Endothelial cell of umbilical vein (primary cell): ENCODE results near the gene NUDCD3. TPM values are rescaled to one million over a fixed set of nuclear protein-coding genes. Genes with fewer than 3 reads are reported as not detected.

ENCODE experiments used
- BruUV-seq: library from RNA; stranded (reverse); fragments of 400-500 nt; replicated peaks from 2 replicates; lab custom pipeline; 2021; lab: Mats Ljungman, UMichigan
- CTCF ChIA-PET: fragments of 300-600, 350-600 bp; sonication (Branson Sonifier 250); formaldehyde crosslinking; loops from one replicate; lab custom pipeline; 2021; ENCODE audit warnings: antibody characterized with exemption, inconsistent platforms; lab: Charles Lee
- POLR2A ChIA-PET: fragments of 300-600, 350-600 bp; sonication (Branson Sonifier 250); formaldehyde crosslinking; loops from one replicate; lab custom pipeline; 2021; ENCODE audit warnings: antibody characterized with exemption, inconsistent platforms; lab: Charles Lee
- DNase-seq: peaks from one replicate; pipeline ENCODE4 v3.0.0-alpha.2; 2011; ENCODE audit warnings: low read depth, low spot score
- FAIRE-seq: peaks from 2 replicates; lab custom pipeline; 2011; peaks lifted over from hg19 to GRCh38; lab: Jason Lieb, UNC
- H2AFZ ChIP-seq: 2 replicates; pipeline ENCODE4 v1.6.0; 2012; ENCODE audit warnings: low read depth, low read length, control low read depth, inconsistent platforms
- H3K27ac ChIP-seq: 2 replicates; pipeline ENCODE4 v1.5.1; 2011; ENCODE audit warnings: low read depth, mild to moderate bottlenecking, control low read depth, low read length, moderate library complexity; ENCODE audit not compliant: insufficient read depth
- H3K27me3 ChIP-seq, 2 experiments: 2 replicates each; pipeline versions ENCODE4 v1.6.0 to v1.6.1; 2011; ENCODE audit warnings: low read length in 2 of 2, mixed read lengths in 1 of 2; ENCODE audit not compliant: control insufficient read depth in 2 of 2, insufficient read depth in 2 of 2
- H3K36me3 ChIP-seq, 2 experiments: 2 replicates in 1 of 2; 3 replicates in 1 of 2; pipeline ENCODE4 v1.5.1; 2011; ENCODE audit warnings: low read length in 2 of 2, mild to moderate bottlenecking in 1 of 2, moderate library complexity in 1 of 2; ENCODE audit not compliant: control insufficient read depth in 2 of 2, insufficient read depth in 2 of 2; ENCODE audit errors: extremely low read depth in 1 of 2
- H3K4me1 ChIP-seq: 3 replicates; pipeline ENCODE4 v1.5.1; 2011; ENCODE audit warnings: mild to moderate bottlenecking, low read length; ENCODE audit not compliant: control insufficient read depth, insufficient read depth; ENCODE audit errors: extremely low read depth
- H3K4me2 ChIP-seq: 2 replicates; pipeline ENCODE4 v1.6.1; 2011; ENCODE audit warnings: low read length, control low read depth, mixed read lengths; ENCODE audit not compliant: insufficient read depth
- H3K4me3 ChIP-seq, 3 experiments: fragments of 200-600 bp in 1 of 3; sonication (generic), shearing (Covaris generic) in 1 of 3; replicated peaks in 1 of 3; 2 replicates each; pipeline ENCODE4 v1.5.1; 2011 to 2016; ENCODE audit warnings: control low read depth in 3 of 3, low read length in 3 of 3, mild to moderate bottlenecking in 2 of 3, inconsistent platforms in 1 of 3, low read depth in 1 of 3, moderate library complexity in 1 of 3; ENCODE audit not compliant: insufficient read depth in 1 of 3
- H3K79me2 ChIP-seq: 2 replicates; pipeline ENCODE4 v1.6.0; 2012; ENCODE audit warnings: low read length, inconsistent platforms; ENCODE audit not compliant: control insufficient read depth, insufficient read depth
- H3K9ac ChIP-seq: replicated peaks from 2 replicates; pipeline ENCODE3; 2011; ENCODE audit warnings: low read length, control low read depth; ENCODE audit not compliant: insufficient read depth; ENCODE audit errors: extremely low read depth
- H3K9me1 ChIP-seq: replicated peaks from 3 replicates; pipeline ENCODE4 v1.6.0; 2011; ENCODE audit warnings: mild to moderate bottlenecking, low read length; ENCODE audit not compliant: control insufficient read depth, insufficient read depth; ENCODE audit errors: extremely low read depth
- H3K9me3 ChIP-seq: replicated peaks from 2 replicates; pipeline ENCODE4 v1.5.1; 2012; ENCODE audit warnings: low read length, inconsistent platforms; ENCODE audit not compliant: control insufficient read depth, insufficient read depth
- H4K20me1 ChIP-seq: replicated peaks from 2 replicates; pipeline ENCODE3; 2011; ENCODE audit warnings: mild to moderate bottlenecking, low read length; ENCODE audit not compliant: control insufficient read depth, insufficient read depth; ENCODE audit errors: extremely low read depth
- CTCF ChIP-seq, 2 donors: IDR thresholded peaks; 1 replicate in 1 of 2; 2 replicates in 1 of 2; pipeline ENCODE4 v1.5.1; 2011; ENCODE audit warnings: low read length in 2 of 2, mild to moderate bottlenecking in 2 of 2, moderate library complexity in 2 of 2, control low read depth in 1 of 2, inconsistent platforms in 1 of 2, low read depth in 1 of 2; ENCODE audit not compliant: insufficient read depth in 1 of 2; ENCODE audit errors: extremely low read depth in 1 of 2
- EZH2 ChIP-seq: IDR thresholded peaks from 2 replicates; pipeline ENCODE4 v1.6.1; 2012; ENCODE audit warnings: borderline replicate concordance, low read depth, mild to moderate bottlenecking, moderate library complexity, low read length, inconsistent platforms; ENCODE audit not compliant: severe bottlenecking
- FOS ChIP-seq: IDR thresholded peaks from 2 replicates; pipeline ENCODE4 v1.6.1; 2011; ENCODE audit warnings: mild to moderate bottlenecking, low read length, moderate library complexity, borderline replicate concordance; ENCODE audit not compliant: insufficient read depth
- GATA2 ChIP-seq: IDR thresholded peaks from 2 replicates; pipeline ENCODE4 v1.7.0; 2011; ENCODE audit warnings: low read depth, mild to moderate bottlenecking, moderate library complexity, mixed read lengths, low read length; ENCODE audit not compliant: insufficient read length, insufficient read depth
- dilution Hi-C: fragments of 300-500 bp; cut with MboI; formaldehyde crosslinking; loops from one replicate; pipeline ENCODE4 v1.15.0; 2019; ENCODE audit warnings: low sequenced_read_pairs; ENCODE audit not compliant: extremely low pct_ligation_motif_present
- intact Hi-C: fragments of 100-400 bp; cut with micrococcal nuclease; formaldehyde crosslinking; loops from one replicate; pipeline ENCODE4 v1.10.0; 2022
- polyA plus RNA-seq, 4 experiments: library from polyadenylated mRNA; depleted of rRNA in 3 of 4; stranded (reverse) in 3 of 4; unstranded in 1 of 4; fragments of >200 nt; gene quantifications; 2 replicates each; pipeline versions ENCODE4 v1.2.1 to v1.2.3, GENCODE V29; 2011 to 2012; ENCODE audit warnings: missing spikeins in 1 of 4
- total RNA-seq: library from RNA; stranded (reverse); gene quantifications from 2 replicates; pipeline ENCODE4 v1.2.3, GENCODE V29; 2021

The NUDCD3 gene
- total and polyA plus RNA-seq, 2 donors (not counting 3 experiments of a cell fraction or from before 2014, with no cell fraction given), result 50.6 to 137 TPM

DNA sequence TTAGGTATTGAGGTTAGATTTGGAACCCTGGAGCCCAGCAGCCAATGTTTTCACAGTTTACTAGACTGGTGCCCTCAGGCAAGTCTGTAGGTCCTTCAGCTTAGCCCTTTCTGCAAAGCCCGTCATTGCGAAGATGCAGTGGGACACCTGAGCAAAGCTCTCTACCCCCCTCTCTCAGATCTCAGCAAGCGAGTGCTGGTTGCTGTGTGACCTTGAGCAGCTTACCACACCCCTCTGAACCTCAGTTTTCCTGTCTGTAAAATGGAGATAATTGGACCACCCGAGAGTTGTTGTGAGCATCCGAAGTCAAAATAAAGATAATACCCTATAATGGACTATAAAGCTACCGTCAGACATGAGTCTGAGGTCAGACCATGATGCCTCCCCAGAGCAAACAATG lies 47.0 kb upstream of the NUDCD3 start:
- DNase-seq (no peak), FAIRE-seq (no peak)
- H3K27ac ChIP-seq, result no peak overlapping the region
- ChIA-PET POLR2A (no interaction called here), CTCF (interaction anchor here (0.9 to 3.6 kb wide), 3 partner anchors 14 to 189 kb away, joined by 3 to 18 read pairs (median 10); no protein-coding TSS in a partner anchor)
- H3K4me2 ChIP-seq, result no peak overlapping the region
- no peaks in the 10 kb centered on the region for H3K79me2 ChIP-seq
- no peaks in the 10 kb centered on the region for H3K9me1 ChIP-seq
- no peak overlapping the region for H3K9ac ChIP-seq
- intact Hi-C loops, result no loop called here
- no peak overlapping the region for H3K4me3 ChIP-seq
- no peaks in the 10 kb centered on the region for H3K27me3 ChIP-seq
- TF ChIP-seq FOS (no peak), CTCF (IDR thresholded peaks at IDR 0.05; ENCODE audit: extremely low read depth in 1 of 2, insufficient read depth in 1 of 2, low read depth in 1 of 2, low read length in 2 of 2) (no peak), EZH2 (no peak)
- H2AFZ ChIP-seq, result no peak overlapping the region
- dilution Hi-C loops, result no loop called here
- no peaks in the 10 kb centered on the region for H3K36me3 ChIP-seq
- no peaks in the 10 kb centered on the region for H3K4me1 ChIP-seq
- no TSS peak for BruUV-seq
- H3K9me3 ChIP-seq, result no peaks in the 10 kb centered on the region
- H4K20me1 ChIP-seq, result no peaks in the 10 kb centered on the region

- no peaks in the 10 kb centered on the region for H4K20me1 ChIP-seq
- H3K4me1 ChIP-seq, result no peaks in the 10 kb centered on the region
- no peak overlapping the region for H3K27ac ChIP-seq
- no peaks in the 10 kb centered on the region for H3K9me3 ChIP-seq
- CTCF ChIA-PET, result interaction anchor here (1.1 to 3.6 kb wide), 5 partner anchors 9 to 295 kb away, joined by 3 to 18 read pairs (median 10); no protein-coding TSS in a partner anchor
- H3K27me3 ChIP-seq, result no peaks in the 10 kb centered on the region
- no TSS peak for BruUV-seq
- TF ChIP-seq FOS (no peak), GATA2 (no peak), CTCF (IDR thresholded peaks at IDR 0.05; ENCODE audit: extremely low read depth in 1 of 2, insufficient read depth in 1 of 2, low read depth in 1 of 2, low read length in 2 of 2) (no peak)
- POLR2A ChIA-PET, result no interaction called here
- H3K79me2 ChIP-seq, result no peaks in the 10 kb centered on the region
- H3K4me3 ChIP-seq, result no peak overlapping the region
- no peaks in the 10 kb centered on the region for H3K9me1 ChIP-seq
- no peak overlapping the region for H3K4me2 ChIP-seq
- H3K36me3 ChIP-seq, result no peaks in the 10 kb centered on the region
- FAIRE-seq, result no peak
- no peak overlapping the region for H2AFZ ChIP-seq
- intact Hi-C loops, result no loop called here
- dilution Hi-C loops, result no loop called here
- H3K9ac ChIP-seq, result no peak overlapping the region
- DNase-seq, result no peak
Observed at GRCh38 chr7:44536090-44536489, 45.6 kb upstream of the NUDCD3 start.
